HEK293 (cell line): Measurements from ENCODE around the gene ASPRV1.
A peak's percentile ranks its signal among the peaks of the same experiment; 100 is the strongest.

Experiments used
- CTCF ChIA-PET: fragments of 350-600 bp; formaldehyde crosslinking; extraction: SDS; loops from one replicate; lab custom pipeline; 2021; ENCODE audit warnings: antibody characterized with exemption; lab: Yijun Ruan, JAX
- POLR2A ChIA-PET: fragments of 300-600 bp; formaldehyde crosslinking; extraction: SDS; loops from one replicate; lab custom pipeline; 2020; ENCODE audit warnings: antibody characterized with exemption, inconsistent platforms; lab: Yijun Ruan, JAX
- H3K27ac ChIP-seq: fragments of 200-500 bp; sonication (Bioruptor generic); 2 replicates; pipeline ENCODE4 v1.5.1; 2014; ENCODE audit warnings: low read depth, low read length, control low read depth, inconsistent platforms; ENCODE audit errors: extremely low read depth
- H3K36me3 ChIP-seq, 2 experiments: fragments of 200-500 bp in 1 of 2; sonication (Bioruptor generic) in 1 of 2; 1 replicate in 1 of 2; 2 replicates in 1 of 2; pipeline ENCODE4 v1.5.1; 2014 to 2017; ENCODE audit warnings: inconsistent platforms in 2 of 2, low read length in 2 of 2; ENCODE audit not compliant: control insufficient read depth in 2 of 2, insufficient read depth in 1 of 2
- H3K4me1 ChIP-seq: fragments of 200-500 bp; sonication (Bioruptor generic); 2 replicates; pipeline ENCODE4 v1.5.1; 2014; ENCODE audit warnings: mild to moderate bottlenecking, low read length, inconsistent platforms; ENCODE audit not compliant: control insufficient read depth, insufficient read depth
- H3K4me3 ChIP-seq: 2 replicates; pipeline ENCODE4 v1.5.1; 2011; ENCODE audit warnings: low read depth, mild to moderate bottlenecking, control low read depth, low read length, moderate library complexity
- H3K9me3 ChIP-seq: fragments of 200-500 bp; sonication (Bioruptor generic); 2 replicates; pipeline ENCODE4 v1.5.1; 2014; ENCODE audit warnings: low read depth, low read length, inconsistent platforms; ENCODE audit not compliant: control insufficient read depth, insufficient read depth
- AEBP2 ChIP-seq: fragments of 450-650 bp; formaldehyde crosslinking; IDR thresholded peaks from 2 replicates; pipeline ENCODE4 v1.5.1; 2016; ENCODE audit warnings: missing biosample characterization, missing genetic modification characterization, borderline replicate concordance
- FEZF1 ChIP-seq: fragments of 450-650 bp; formaldehyde crosslinking; IDR thresholded peaks from 2 replicates; pipeline ENCODE4 v1.5.1; 2016; ENCODE audit warnings: missing biosample characterization, missing genetic modification characterization
- HOXD13 ChIP-seq: sonication (generic); formaldehyde crosslinking; IDR thresholded peaks from 2 replicates; pipeline ENCODE4 v1.8.0; 2022; ENCODE audit warnings: missing genetic modification reagents, borderline replicate concordance
- KLF10 ChIP-seq: fragments of 450-650 bp; IDR thresholded peaks from 2 replicates; pipeline ENCODE4 v1.5.1; 2018; ENCODE audit warnings: missing biosample characterization, mild to moderate bottlenecking, missing genetic modification characterization
- KLF17 ChIP-seq: fragments of 450-650 bp; formaldehyde crosslinking; IDR thresholded peaks from 2 replicates; pipeline ENCODE4 v1.5.1; 2016; ENCODE audit warnings: missing biosample characterization, missing genetic modification characterization
- PRDM6 ChIP-seq: fragments of 450-650 bp; formaldehyde crosslinking; IDR thresholded peaks from 2 replicates; pipeline ENCODE4 v1.5.1; 2017; ENCODE audit warnings: missing biosample characterization, missing genetic modification characterization
- REPIN1 ChIP-seq: fragments of 450-650 bp; formaldehyde crosslinking; IDR thresholded peaks from 2 replicates; pipeline ENCODE4 v1.5.1; 2017; ENCODE audit warnings: missing biosample characterization, missing genetic modification characterization, low read depth
- ZBTB11 ChIP-seq: fragments of 450-650 bp; formaldehyde crosslinking; conservative IDR thresholded peaks from 2 replicates; pipeline ENCODE4 v1.5.1; 2016; ENCODE audit warnings: low read depth, missing biosample characterization, missing genetic modification characterization
- ZBTB26 ChIP-seq: fragments of 450-650 bp; formaldehyde crosslinking; optimal IDR thresholded peaks from 2 replicates; pipeline ENCODE3; 2016; ENCODE audit warnings: missing biosample characterization, mild to moderate bottlenecking, missing genetic modification characterization
- ZIC2 ChIP-seq: fragments of 450-650 bp; formaldehyde crosslinking; IDR thresholded peaks from 2 replicates; pipeline ENCODE4 v1.5.1; 2016; ENCODE audit warnings: missing biosample characterization, missing genetic modification characterization
- ZNF335 ChIP-seq: fragments of 450-650 bp; formaldehyde crosslinking; conservative IDR thresholded peaks from 2 replicates; pipeline ENCODE4 v1.5.1; 2016; ENCODE audit warnings: missing biosample characterization, missing genetic modification characterization
- ZNF362 ChIP-seq: fragments of 450-650 bp; formaldehyde crosslinking; IDR thresholded peaks from 2 replicates; pipeline ENCODE4 v1.5.1; 2016; ENCODE audit warnings: missing biosample characterization, missing genetic modification characterization
- ZNF391 ChIP-seq: fragments of 450-650 bp; formaldehyde crosslinking; IDR thresholded peaks from 2 replicates; pipeline ENCODE4 v1.5.1; 2016; ENCODE audit warnings: low read depth, missing biosample characterization, missing genetic modification characterization, borderline replicate concordance
- ZNF571 ChIP-seq: fragments of 450-650 bp; formaldehyde crosslinking; IDR thresholded peaks from 2 replicates; pipeline ENCODE4 v1.5.0; 2017; ENCODE audit warnings: missing biosample characterization, missing genetic modification characterization
- ZNF76 ChIP-seq: fragments of 450-650 bp; formaldehyde crosslinking; IDR thresholded peaks from 2 replicates; pipeline ENCODE4; 2016; ENCODE audit warnings: low read depth, missing biosample characterization, missing genetic modification characterization, borderline replicate concordance
- ZNF837 ChIP-seq: fragments of 450-650 bp; formaldehyde crosslinking; IDR thresholded peaks from 2 replicates; pipeline ENCODE4 v1.5.1; 2016; ENCODE audit warnings: missing biosample characterization, missing genetic modification characterization
- ZSCAN16 ChIP-seq: fragments of 450-650 bp; formaldehyde crosslinking; IDR thresholded peaks from 2 replicates; pipeline ENCODE4 v1.5.1; 2016; ENCODE audit warnings: missing biosample characterization, missing genetic modification characterization
- ZSCAN18 ChIP-seq: fragments of 450-650 bp; formaldehyde crosslinking; IDR thresholded peaks from 2 replicates; pipeline ENCODE4 v1.5.1; 2016; ENCODE audit warnings: missing biosample characterization, missing genetic modification characterization
- ZSCAN5A ChIP-seq: fragments of 450-650 bp; formaldehyde crosslinking; IDR thresholded peaks from 2 replicates; pipeline ENCODE4 v1.5.1; 2016; ENCODE audit warnings: missing biosample characterization, missing genetic modification characterization

ASPRV1 gene

GRCh38 chr2:69914950-69915945, 46.2 kb downstream of the ASPRV1 start, which contains the start of gene MXD1 (continued):
- TF ChIP-seq ZNF335 (tag by site-specific recombination), result no peak; the same call in none of the 2 replicates
- TF ChIP-seq ZIC2, result peak; percentile 77
- TF ChIP-seq AEBP2 (tag by site-specific recombination), result no peak
- no peak for TF ChIP-seq ZSCAN16 (tag by site-specific recombination)
- TF ChIP-seq ZNF837, result no peak
- no peak for TF ChIP-seq ZNF76 (tag by site-specific recombination)
- TF ChIP-seq ZSCAN5A (tag by site-specific recombination), result no peak
- no peak for TF ChIP-seq ZNF391
- no peak for TF ChIP-seq REPIN1

- no peaks in the 10 kb centered on the region for H3K9me3 ChIP-seq
- ChIA-PET POLR2A (interaction anchor here (0.6 to 4.3 kb wide), 50 partner anchors 9 to 477 kb away, joined by 3 to 56 read pairs (median 5); partner anchors contain the start of genes ANXA4, C2orf42, FAM136A and NFU1), CTCF (interaction anchor here (0.6 to 6.0 kb wide), 19 partner anchors 10 to 729 kb away, joined by 3 to 74 read pairs (median 6); partner anchors contain the start of genes FAM136A, SNRNP27 and SNRPG)
- H3K4me1 ChIP-seq, result no peaks in the 10 kb centered on the region
- peak overlapping the region; percentile 61 for H3K4me3 ChIP-seq
- H3K27ac ChIP-seq, result peak overlapping the region; percentile 91
- peaks cover 5 to 28% of the 10 kb centered on the region in 2 experiments for H3K36me3 ChIP-seq
- TF ChIP-seq ZBTB26 (tag by site-specific recombination) (peak; percentile 36), PRDM6 (no peak), KLF17 (tag by site-specific recombination) (0 out of 2 replicates have a peak, but pooled peaks have one; percentile 16), HOXD13 (CRISPR knock-in tag) (no peak), FEZF1 (no peak), ZBTB11 (tag by site-specific recombination) (peak; percentile 68), ZNF571 (tag by site-specific recombination) (no peak), ZNF362 (peak; percentile 59; the same call in 1 of the 2 replicates), KLF10 (peak; percentile 71; the same call in 1 of the 2 replicates), ZSCAN18 (no peak)
Measured at GRCh38 chr2:69914164-69914949, 47.1 kb downstream of the ASPRV1 start.
